Parathyroid adenoma (tissue), 2 donors: Measurements from ENCODE around the gene PRG3.

Source experiments
- H2AFZ ChIP-seq: fragments of 300-600 bp; sonication (generic); one replicate; pipeline ENCODE4 v1.7.0; 2017; ENCODE audit warnings: antibody characterized with exemption, mild to moderate bottlenecking
- H3K27ac ChIP-seq: fragments of 300-600 bp; sonication (generic); one replicate; pipeline ENCODE4 v1.7.0; 2017
- H3K27me3 ChIP-seq: fragments of 300-600 bp; sonication (generic); one replicate; pipeline ENCODE4 v1.7.0; 2017; ENCODE audit warnings: low read length; ENCODE audit not compliant: control insufficient read depth, insufficient read depth
- H3K36me3 ChIP-seq: fragments of 300-600 bp; sonication (generic); one replicate; pipeline ENCODE4 v1.7.0; 2017; ENCODE audit warnings: low read length; ENCODE audit not compliant: control insufficient read depth, insufficient read depth
- H3K4me1 ChIP-seq: fragments of 300-600 bp; sonication (generic); one replicate; pipeline ENCODE4 v1.7.0; 2017; ENCODE audit warnings: control low read depth
- H3K4me2 ChIP-seq: fragments of 300-600 bp; sonication (generic); one replicate; pipeline ENCODE4 v1.7.0; 2017; ENCODE audit warnings: low read length
- H3K4me3 ChIP-seq: fragments of 300-600 bp; sonication (generic); one replicate; pipeline ENCODE4 v1.7.0; 2017; ENCODE audit warnings: low read depth, low read length
- H3K79me2 ChIP-seq: fragments of 300-600 bp; sonication (generic); one replicate; pipeline ENCODE4 v1.7.0; 2017; ENCODE audit warnings: control low read depth
- H3K9ac ChIP-seq: fragments of 300-600 bp; sonication (generic); one replicate; pipeline ENCODE4 v1.7.0; 2017; ENCODE audit warnings: mild to moderate bottlenecking
- H3K9me3 ChIP-seq: fragments of 300-600 bp; sonication (generic); one replicate; pipeline ENCODE4 v1.7.0; 2017; ENCODE audit warnings: low read length; ENCODE audit not compliant: control insufficient read depth
- TF ChIP-seq, protein P1 (sequence below): fragments of 300-600 bp; sonication (generic); IDR thresholded peaks from one replicate; pipeline ENCODE4 v1.7.0; 2017; ENCODE audit warnings: antibody characterized with exemption, mild to moderate bottlenecking
- donor health status: primary hyperparathyroidism.

PRG3 gene

DNA sequence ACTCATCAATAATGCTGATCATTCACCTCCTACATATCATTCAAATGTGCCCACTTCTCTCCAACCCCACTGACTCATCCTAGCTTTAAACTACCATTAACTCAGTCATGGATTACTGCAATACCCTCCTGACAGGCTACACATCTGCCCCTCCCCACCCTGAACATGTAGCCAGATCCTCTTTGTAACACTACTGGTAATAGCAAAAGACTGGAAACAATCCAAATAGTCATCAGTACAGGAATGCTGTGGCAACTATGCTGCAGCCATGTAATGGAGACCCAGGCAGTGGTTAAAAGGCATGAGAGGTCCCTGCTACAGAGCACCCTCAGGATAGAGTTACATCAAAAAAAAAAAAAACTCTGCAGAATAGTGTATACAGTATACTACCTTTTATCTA, 29.3 kb upstream of the PRG3 start:
- Histone ChIP-seq H3K4me1 (no peaks in the 10 kb centered on the region), H3K36me3 (no peaks in the 10 kb centered on the region)

GRCh38 chr11:57409321-57410100, 28.6 kb upstream of the PRG3 start:
- H3K36me3 ChIP-seq, result no peaks in the 10 kb centered on the region

More for the DNA sequence above, 29.3 kb upstream of the PRG3 start:
- TF ChIP-seq, protein P1, sequence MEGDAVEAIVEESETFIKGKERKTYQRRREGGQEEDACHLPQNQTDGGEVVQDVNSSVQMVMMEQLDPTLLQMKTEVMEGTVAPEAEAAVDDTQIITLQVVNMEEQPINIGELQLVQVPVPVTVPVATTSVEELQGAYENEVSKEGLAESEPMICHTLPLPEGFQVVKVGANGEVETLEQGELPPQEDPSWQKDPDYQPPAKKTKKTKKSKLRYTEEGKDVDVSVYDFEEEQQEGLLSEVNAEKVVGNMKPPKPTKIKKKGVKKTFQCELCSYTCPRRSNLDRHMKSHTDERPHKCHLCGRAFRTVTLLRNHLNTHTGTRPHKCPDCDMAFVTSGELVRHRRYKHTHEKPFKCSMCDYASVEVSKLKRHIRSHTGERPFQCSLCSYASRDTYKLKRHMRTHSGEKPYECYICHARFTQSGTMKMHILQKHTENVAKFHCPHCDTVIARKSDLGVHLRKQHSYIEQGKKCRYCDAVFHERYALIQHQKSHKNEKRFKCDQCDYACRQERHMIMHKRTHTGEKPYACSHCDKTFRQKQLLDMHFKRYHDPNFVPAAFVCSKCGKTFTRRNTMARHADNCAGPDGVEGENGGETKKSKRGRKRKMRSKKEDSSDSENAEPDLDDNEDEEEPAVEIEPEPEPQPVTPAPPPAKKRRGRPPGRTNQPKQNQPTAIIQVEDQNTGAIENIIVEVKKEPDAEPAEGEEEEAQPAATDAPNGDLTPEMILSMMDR, result no peak
- H3K79me2 ChIP-seq, result no peaks in the 10 kb centered on the region
- no peak overlapping the region for H3K4me3 ChIP-seq
- no peaks in the 10 kb centered on the region for H3K9me3 ChIP-seq
- H2AFZ ChIP-seq, result no peak overlapping the region
- H3K27ac ChIP-seq, result no peak overlapping the region
- no peaks in the 10 kb centered on the region for H3K27me3 ChIP-seq
- no peak overlapping the region for H3K4me2 ChIP-seq
- no peak overlapping the region for H3K9ac ChIP-seq

DNA sequence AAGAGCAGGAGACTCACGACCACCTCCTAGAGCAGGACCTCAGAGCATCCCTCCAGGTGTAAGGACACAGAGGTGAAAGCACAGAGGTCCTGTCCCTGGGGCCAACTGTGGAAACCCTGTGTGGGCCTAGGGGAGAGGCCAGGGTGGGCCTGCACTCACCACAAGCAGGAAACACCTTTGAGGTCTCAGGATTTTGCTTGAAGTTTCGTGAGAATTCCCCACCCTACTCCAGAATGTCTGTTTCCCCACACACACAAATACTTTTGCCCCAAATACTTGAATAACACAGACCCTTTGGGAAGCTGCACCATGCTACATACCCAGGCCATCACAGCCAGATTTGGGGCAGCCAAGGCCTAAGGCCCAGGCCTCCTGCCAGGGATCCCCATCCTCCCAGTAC, 27.8 kb upstream of the PRG3 start:
- TF ChIP-seq, protein P1, result no peak
- no peaks in the 10 kb centered on the region for H3K36me3 ChIP-seq
- H3K79me2 ChIP-seq, result no peaks in the 10 kb centered on the region

More at GRCh38 chr11:57409321-57410100, 28.6 kb upstream of the PRG3 start:
- Histone ChIP-seq H3K27ac (no peak overlapping the region), H3K9me3 (no peaks in the 10 kb centered on the region), H3K4me2 (no peak overlapping the region), H3K9ac (no peak overlapping the region), H3K27me3 (no peaks in the 10 kb centered on the region), H3K4me3 (no peak overlapping the region), H2AFZ (no peak overlapping the region), H3K4me1 (no peaks in the 10 kb centered on the region), H3K79me2 (no peaks in the 10 kb centered on the region)
- TF ChIP-seq, protein P1, result no peak

DNA sequence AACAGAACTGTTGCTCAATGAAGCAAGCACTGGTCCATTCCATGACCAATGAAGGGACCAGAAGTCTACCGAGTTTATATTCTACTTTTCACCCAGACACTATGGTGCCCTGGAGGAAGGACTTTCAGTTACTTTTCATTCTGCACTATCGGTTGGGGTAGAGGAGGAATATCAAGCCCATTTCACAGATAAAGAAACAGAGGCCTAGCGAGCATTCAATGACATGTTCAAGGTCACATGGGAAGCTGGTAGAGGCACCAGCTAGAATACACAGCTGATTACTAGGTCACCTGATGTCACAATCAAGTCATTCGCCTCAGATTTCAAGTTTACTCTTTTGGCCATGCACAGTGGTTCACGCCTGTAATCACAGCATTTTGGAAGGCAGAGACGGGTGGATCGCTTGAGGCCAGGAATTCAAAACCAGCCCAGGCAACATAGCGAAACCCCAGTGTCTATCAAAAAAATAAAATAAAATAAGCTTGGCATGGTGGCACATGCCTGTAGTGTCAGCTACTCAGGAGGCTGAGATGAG, 27.1 kb upstream of the PRG3 start:
- Histone ChIP-seq H3K9ac (no peak overlapping the region), H3K79me2 (no peaks in the 10 kb centered on the region), H3K27me3 (no peaks in the 10 kb centered on the region), H3K4me2 (no peak overlapping the region), H2AFZ (no peak overlapping the region), H3K36me3 (no peaks in the 10 kb centered on the region), H3K9me3 (no peaks in the 10 kb centered on the region), H3K27ac (no peak overlapping the region), H3K4me3 (no peak overlapping the region), H3K4me1 (no peaks in the 10 kb centered on the region)
- TF ChIP-seq, protein P1, result no peak

More for the DNA sequence above, 27.8 kb upstream of the PRG3 start:
- Histone ChIP-seq H3K27ac (no peak overlapping the region), H3K4me3 (no peak overlapping the region), H3K9me3 (no peaks in the 10 kb centered on the region), H3K4me2 (no peak overlapping the region), H2AFZ (no peak overlapping the region), H3K4me1 (no peaks in the 10 kb centered on the region), H3K9ac (no peak overlapping the region), H3K27me3 (no peaks in the 10 kb centered on the region)
